HEK293 (cell line): ENCODE measurements around the gene CACNA1D.

Experiments used
- CTCF ChIP-seq: fragments of 450-650 bp; formaldehyde crosslinking; IDR thresholded peaks from 2 replicates; pipeline ENCODE4 v1.5.1; 2016; ENCODE audit warnings: missing biosample characterization, missing genetic modification characterization
- GFI1B ChIP-seq: fragments of 450-650 bp; formaldehyde crosslinking; IDR thresholded peaks from 2 replicates; pipeline ENCODE4 v1.5.1; 2016; ENCODE audit warnings: missing biosample characterization, missing genetic modification characterization
- ZBTB20 ChIP-seq: fragments of 450-650 bp; formaldehyde crosslinking; IDR thresholded peaks from 2 replicates; pipeline ENCODE4 v1.5.1; 2016; ENCODE audit warnings: missing biosample characterization, missing genetic modification characterization
- ZFP37 ChIP-seq: fragments of 450-650 bp; formaldehyde crosslinking; IDR thresholded peaks from 2 replicates; pipeline ENCODE4 v1.5.1; 2016; ENCODE audit warnings: missing biosample characterization, missing genetic modification characterization
- ZNF335 ChIP-seq: fragments of 450-650 bp; formaldehyde crosslinking; conservative IDR thresholded peaks from 2 replicates; pipeline ENCODE4 v1.5.1; 2016; ENCODE audit warnings: missing biosample characterization, missing genetic modification characterization
- ZNF785 ChIP-seq: fragments of 450-650 bp; formaldehyde crosslinking; IDR thresholded peaks from 2 replicates; pipeline ENCODE4 v1.5.1; 2016; ENCODE audit warnings: missing biosample characterization, missing genetic modification characterization

- TF ChIP-seq ZNF785 (tag by site-specific recombination) (no peak), ZNF335 (tag by site-specific recombination) (no peak), GFI1B (tag by site-specific recombination) (no peak), CTCF (no peak), ZBTB20 (tag by site-specific recombination) (no peak), ZFP37 (no peak)
These were observed 30.2 kb downstream of the CACNA1D start for GRCh38 chr3:53524566-53524965.
